GM10266 (cell line): Measurements from ENCODE around the gene DTD1.

ENCODE experiments used
- DNase-seq: peaks from one replicate; pipeline ENCODE4 v3.0.0; 2012; ENCODE audit errors: extremely low spot score
- TF ChIP-seq, protein P1 (sequence below): IDR thresholded peaks from 2 replicates; pipeline ENCODE4 v1.5.1; 2012; ENCODE audit warnings: mild to moderate bottlenecking, low read depth; ENCODE audit not compliant: control insufficient read depth, insufficient read depth; ENCODE audit errors: missing control alignments

Gene DTD1

DNA sequence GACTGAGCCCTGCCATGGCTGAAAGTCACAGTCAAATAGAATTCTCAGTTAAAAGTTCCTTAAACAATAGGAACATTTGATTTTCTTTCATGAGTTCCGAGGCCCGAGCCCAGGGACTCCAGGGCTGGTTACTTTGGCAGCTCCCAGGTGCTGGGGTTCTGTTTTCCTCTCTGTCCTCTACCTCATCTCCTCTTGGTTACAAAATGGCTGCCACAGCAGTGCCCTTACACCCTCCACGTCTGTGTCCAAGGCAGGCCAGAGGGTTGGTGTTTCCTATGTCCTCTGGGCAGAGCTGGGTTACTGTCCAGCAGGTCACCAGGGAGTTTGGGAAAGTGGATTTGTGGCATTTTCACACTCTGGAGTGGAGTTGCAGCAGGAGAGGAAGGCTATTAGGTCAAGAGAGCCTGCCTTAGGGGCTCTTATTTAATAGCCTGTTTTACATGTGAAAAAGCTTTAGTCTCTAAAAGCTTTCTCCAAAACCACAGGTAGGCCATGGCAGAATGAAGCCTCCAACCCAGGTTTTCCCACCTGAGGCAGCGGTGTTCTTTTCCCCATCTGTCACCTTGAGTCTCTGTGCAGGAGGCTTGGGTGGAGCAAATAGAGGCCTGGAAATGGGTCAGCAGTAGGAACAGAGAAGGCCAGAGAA is 111.0 kb downstream of the DTD1 start:
- DNase-seq: no peak
- TF ChIP-seq, protein P1, sequence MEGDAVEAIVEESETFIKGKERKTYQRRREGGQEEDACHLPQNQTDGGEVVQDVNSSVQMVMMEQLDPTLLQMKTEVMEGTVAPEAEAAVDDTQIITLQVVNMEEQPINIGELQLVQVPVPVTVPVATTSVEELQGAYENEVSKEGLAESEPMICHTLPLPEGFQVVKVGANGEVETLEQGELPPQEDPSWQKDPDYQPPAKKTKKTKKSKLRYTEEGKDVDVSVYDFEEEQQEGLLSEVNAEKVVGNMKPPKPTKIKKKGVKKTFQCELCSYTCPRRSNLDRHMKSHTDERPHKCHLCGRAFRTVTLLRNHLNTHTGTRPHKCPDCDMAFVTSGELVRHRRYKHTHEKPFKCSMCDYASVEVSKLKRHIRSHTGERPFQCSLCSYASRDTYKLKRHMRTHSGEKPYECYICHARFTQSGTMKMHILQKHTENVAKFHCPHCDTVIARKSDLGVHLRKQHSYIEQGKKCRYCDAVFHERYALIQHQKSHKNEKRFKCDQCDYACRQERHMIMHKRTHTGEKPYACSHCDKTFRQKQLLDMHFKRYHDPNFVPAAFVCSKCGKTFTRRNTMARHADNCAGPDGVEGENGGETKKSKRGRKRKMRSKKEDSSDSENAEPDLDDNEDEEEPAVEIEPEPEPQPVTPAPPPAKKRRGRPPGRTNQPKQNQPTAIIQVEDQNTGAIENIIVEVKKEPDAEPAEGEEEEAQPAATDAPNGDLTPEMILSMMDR: no peak

DNA sequence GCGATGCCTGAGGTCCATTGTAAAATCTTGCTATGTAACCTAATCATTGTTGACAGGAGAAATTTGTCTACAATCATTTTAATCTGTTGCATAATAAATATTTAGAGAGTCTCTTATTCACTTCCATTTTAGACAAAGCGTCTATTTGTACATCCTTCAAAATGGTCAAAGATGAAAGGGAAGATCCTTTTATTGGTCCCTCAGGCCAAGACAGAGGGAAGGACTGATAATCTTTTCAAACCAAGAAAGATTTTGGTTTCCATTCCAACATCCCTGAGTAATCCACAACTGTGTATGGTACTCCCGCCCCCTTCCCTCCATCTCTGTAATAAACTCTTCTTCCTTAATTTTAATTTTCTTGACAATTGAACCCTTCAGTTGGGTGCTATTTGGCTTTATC is 114.1 kb downstream of the DTD1 start:
- TF ChIP-seq, protein P1: no peak
- no peak for DNase-seq

DNA sequence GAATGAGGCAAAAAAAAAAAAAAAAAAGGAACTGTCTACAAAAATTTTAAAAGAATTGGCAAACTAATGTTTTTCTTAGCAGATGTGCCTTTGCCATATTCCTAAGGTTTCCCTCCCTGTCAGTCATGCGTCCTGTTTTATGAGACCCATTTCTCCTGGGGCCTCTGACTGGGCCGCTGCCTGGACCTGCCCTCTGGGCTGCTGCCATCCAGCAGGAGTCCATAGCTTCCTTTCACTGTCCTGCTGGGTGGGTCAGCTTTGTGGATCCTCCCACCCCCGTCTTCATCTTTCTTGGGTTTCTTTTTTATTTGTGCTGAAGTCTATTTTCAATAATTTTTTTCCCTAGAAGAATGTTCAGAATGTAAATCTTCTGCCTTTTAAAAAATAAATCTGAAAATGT is 114.9 kb downstream of the DTD1 start:
- TF ChIP-seq, protein P1: no peak

DNA sequence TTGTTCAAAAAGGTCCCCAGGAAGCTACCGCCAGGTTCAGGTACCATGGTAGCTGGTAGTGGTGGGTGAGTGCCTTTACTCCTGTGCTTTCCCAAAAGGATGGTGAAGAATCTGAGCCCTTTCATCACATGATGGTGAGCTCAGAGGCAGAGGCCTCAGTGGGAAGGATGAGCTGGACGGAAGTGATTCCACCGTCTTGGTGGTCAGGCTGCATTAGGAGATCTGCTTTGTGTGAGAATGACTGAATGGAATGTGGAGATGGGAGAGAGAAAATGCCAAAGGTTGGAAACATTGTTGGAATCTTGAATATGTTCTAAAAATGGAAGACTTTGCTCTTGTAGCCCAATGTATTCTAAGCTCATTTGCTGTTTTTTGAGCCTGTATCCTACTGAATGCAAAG is 117.6 kb downstream of the DTD1 start:
- TF ChIP-seq, protein P1: no peak
- no peak for DNase-seq

More for the DNA sequence above, 114.9 kb downstream of the DTD1 start:
- no peak for DNase-seq

DNA sequence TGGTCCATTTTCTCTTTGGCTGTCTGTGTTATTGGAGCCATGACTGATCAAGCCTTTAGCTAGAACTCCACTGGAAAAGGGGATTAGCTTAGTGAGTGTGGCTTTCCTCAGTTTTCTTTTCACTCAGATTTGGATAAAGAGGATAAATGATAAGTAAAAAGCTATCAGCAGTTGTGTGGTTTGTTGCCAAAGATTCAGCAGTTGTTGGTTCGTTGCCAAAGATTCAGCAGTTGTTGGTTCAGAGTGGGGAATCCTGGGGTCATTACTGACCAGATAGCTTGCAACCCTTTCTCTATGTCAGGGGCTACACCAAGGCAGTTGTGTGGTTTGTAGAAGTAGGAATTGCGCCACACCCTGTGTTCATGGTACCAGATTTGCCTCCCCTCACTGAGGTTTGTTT is 118.1 kb downstream of the DTD1 start:
- TF ChIP-seq, protein P1: no peak
- no peak for DNase-seq

DNA sequence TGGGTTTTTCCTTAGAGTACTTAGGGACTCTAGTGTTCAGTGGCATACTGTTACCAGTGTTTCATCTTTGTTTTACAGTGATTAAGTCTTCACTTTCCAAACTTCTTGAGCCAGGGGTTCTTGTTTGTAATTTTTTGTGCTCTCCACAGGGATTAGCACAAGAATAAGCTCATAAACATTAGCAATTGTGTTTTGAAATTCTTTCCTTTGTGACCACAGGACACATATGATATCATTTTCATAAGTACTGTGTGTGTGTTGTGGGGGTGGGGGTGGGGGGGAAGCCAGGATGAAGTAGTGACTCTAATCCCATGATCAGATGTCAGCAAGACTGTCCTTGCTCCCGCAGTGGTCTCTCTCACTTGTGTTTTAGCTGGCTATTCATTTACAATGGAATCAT is 124.3 kb downstream of the DTD1 start:
- DNase-seq: no peak
- TF ChIP-seq, protein P1: no peak

DNA sequence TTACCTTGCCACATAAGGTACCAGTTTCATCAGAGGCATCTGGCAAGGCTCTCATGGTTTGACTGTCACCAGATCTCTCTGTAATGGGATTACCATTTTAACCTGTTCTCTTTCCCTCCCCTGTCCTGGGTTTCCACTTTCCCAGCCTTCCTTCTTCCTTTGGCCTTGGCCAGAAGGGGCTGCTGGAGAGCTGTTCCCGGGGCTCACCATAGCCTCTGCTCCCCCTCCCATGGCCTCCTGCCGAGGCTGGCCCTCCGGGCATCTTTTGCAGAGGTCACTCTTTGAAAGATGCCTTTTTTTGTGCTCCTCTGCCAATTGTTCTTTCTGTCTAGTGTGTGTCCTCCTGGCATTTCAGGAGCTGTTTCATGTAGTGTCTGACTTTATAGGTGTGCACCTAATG is 125.0 kb downstream of the DTD1 start:
- no peak for DNase-seq
- TF ChIP-seq, protein P1: no peak
